COLO668 (cell line): ENCODE data around the gene DIAPH2.
A peak's percentile ranks its signal among the peaks of the same experiment; 100 is the strongest.

Experiments
- DNase-seq: peaks from one replicate; lab custom pipeline; 2025; ENCODE audit not compliant: unreplicated experiment; lab: John Stamatoyannopoulos, UW

The DIAPH2 gene

DNA sequence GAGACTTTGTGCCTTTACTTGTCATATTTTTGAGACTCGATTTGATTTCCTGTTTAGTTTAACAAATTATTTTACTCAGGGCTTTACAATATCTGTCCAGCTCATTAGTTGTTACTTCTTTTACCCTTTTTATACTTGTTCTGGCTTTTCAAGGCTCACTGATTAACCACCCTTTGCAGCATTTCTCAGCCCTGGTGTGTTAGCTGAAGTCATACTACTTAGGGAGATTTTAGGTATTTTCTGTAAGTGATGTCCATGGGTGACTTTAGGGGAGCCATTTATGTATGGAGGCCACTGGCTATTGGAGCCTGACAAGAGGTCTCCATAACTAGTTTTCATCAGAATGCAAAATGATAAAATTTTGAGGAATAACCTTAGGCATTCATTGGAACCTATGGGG, 346.3 kb downstream of the DIAPH2 start:
- DNase-seq, result no peak

DNA sequence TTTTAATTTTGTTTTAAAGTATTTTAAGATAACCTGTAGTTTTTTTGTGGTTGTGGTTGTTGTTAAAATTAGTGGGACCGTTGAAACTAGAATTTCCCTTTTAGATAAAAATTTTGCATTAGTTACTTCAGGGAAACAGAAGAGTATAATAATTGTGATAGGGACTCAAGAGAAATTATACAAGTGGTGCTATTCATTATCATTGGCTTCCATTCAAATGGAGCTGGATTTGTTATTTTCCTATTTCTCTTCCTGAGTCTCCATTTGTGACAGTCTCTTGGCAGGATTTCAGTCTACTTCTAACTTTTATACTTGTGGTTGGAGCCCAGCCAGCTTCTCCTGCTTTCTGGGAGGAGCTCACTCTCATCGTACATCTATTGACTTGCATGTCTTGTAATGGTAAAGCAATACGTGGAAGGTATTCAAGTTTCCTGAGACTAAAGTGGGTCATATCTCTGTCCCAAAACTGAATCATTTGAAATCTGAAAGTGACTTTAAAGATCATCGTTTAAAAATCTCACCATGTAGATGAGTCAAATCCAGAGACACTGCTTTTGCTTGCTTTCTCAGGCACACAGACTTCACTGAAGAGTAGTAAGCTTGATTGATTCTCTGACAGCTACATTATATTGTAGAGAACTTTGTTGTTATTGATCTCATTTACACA, 354.9 kb downstream of the DIAPH2 start:
- DNase-seq, result no peak

DNA sequence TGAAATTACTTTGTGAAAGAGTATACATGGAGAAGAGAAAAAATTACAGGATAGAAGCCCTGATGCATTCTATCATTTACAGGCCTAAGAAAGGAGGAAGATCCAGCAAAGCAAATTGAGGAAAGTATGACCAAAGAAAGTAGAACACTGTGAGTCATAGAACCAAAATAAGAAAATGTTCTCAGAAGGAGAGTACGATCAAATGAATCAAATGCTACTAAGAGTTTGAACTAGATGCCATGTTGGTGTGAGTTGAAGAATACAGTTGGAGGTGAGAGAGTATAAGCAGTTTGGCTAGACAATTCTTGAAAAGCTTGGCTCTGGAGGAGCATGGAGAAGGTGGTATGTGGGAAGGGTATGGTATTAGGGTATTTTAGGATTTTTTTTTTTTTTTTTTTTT, 360.8 kb downstream of the DIAPH2 start:
- DNase-seq, result no peak

GRCh38 chrX:97046867-97047266, 362.2 kb downstream of the DIAPH2 start:
- DNase-seq, result no peak

- DNase-seq, result no peak
Observed at GRCh38 chrX:97050392-97050791, 365.8 kb downstream of the DIAPH2 start.

- peak; percentile 30 for DNase-seq
Observed at GRCh38 chrX:97057349-97057909, 372.8 kb downstream of the DIAPH2 start.

GRCh38 chrX:97060020-97060419, 375.4 kb downstream of the DIAPH2 start:
- no peak for DNase-seq

- DNase-seq, result no peak
Observed at GRCh38 chrX:97065066-97065465, 380.4 kb downstream of the DIAPH2 start.

DNA sequence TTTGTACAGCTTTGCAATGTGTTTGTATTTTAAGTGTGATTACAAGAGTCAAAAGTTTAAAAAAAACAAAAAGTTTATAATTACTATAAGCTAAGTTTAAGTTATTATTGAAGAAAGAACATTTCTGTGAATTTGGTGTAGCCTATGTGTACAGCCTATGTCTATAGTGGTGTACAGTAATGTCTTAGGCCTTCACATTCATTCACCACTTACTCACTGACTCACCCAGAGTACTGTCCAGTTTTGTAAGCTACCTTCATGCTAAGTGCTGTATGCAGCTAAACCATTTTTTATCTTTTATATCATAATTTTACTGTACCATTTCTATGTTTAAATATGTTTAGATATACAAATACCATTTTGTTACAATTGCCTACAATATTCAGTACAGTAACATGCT, 381.3 kb downstream of the DIAPH2 start:
- DNase-seq, result no peak

DNA sequence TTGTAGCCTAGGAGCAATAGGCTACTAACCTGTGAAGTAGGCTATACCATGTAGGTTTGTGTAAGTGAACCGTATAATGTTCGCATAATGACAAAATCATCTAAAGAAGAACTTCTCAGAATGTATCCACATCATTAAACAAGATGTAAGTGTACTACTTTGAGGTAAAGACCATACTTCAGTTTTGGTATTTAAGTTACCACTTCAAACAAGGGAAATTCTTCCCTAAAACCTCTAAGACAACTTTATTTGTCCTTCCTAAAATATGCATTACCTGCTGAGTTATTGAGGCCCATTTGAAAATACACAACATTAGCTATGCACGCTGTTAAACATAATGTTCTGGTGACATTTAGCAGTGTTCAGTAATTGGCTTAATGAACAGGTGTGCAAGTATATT, 381.7 kb downstream of the DIAPH2 start:
- DNase-seq, result no peak

GRCh38 chrX:97070346-97070745, 385.7 kb downstream of the DIAPH2 start:
- DNase-seq, result no peak

GRCh38 chrX:97074400-97074799, 389.8 kb downstream of the DIAPH2 start:
- DNase-seq, result no peak

GRCh38 chrX:97089116-97089515, 404.5 kb downstream of the DIAPH2 start:
- no peak for DNase-seq

DNA sequence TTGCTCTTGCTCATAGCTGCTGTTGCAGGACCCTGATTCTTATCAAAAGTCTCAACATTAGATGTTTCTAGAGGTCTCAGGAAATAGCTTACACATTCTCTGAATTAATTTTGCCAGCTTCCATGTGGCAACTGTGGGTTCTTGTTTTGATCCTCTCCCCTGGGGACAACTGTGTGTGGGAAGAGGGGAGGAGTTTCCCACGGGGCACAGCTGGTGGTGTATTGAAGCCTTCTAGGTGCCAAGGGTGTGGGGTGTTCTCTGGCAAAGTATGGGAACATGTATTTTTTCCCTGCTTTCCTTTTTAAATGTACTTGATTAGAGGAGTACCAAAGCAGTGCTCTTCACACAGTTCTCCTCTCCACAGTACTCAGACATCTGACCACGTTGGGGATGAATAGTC, 411.7 kb downstream of the DIAPH2 start:
- no peak for DNase-seq

- no peak for DNase-seq
Observed at GRCh38 chrX:97102938-97103337, 418.3 kb downstream of the DIAPH2 start.

DNA sequence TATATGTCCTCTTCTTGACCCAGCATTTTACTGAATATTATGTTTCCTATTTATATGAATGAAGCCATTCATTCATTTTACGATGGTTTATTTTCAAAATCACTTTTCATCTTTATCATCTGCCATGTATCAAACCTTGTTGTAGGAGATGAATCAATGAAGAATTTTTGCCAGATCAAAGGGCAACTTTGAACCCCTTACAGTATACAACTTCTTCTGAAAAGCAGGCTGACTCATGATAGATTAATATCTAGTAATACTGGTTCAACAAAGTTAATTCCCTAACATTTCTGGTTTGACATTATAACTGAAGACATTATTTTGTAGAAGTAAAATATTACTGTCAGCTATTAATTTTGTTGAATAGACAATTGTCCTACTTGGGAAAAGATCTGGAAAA, 425.1 kb downstream of the DIAPH2 start:
- DNase-seq, result no peak

GRCh38 chrX:97117572-97117971, 432.9 kb downstream of the DIAPH2 start:
- no peak for DNase-seq

- DNase-seq, result peak; percentile 1
Observed at GRCh38 chrX:97119474-97120109, 434.9 kb downstream of the DIAPH2 start.

DNA sequence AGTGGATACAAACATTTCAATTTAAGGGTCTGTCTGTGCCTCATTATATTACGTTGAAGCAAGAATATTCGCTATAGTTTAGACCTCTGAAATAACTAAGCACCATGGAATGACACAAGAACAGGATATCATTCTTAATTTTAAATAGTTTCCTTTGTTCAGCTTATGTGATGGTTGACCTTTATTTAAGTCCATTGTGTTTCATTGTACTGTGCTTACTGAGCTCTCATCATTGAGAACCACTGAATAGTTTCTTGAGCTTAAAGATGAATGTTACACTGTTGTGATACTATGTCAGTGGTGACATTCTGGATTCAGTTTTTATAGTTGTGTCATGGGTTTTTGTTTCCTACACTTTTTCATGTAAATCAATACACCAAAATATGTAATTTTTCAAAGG, 438.4 kb downstream of the DIAPH2 start:
- DNase-seq, result no peak

GRCh38 chrX:97126020-97126419, 441.4 kb downstream of the DIAPH2 start:
- DNase-seq, result no peak

GRCh38 chrX:97132664-97133415, 448.2 kb downstream of the DIAPH2 start:
- DNase-seq, result no peak

DNA sequence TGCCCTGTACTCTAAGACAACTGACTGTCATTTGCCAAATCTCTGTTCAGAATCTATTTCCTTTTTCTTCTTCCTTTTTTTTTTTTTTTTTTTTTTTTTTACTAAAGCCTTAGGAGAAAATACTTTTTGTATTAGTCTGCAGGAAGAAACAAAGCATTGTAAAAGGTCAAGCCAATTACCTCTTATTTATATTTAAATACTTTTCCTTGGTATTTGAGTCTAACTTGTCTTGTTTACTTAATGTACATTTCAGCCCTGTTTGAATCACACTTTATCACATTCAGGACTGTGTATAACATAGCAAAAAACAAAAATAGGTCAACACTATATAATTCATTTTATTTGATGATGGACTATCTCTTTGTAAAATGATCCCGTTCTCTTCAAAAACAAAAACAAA, 461.3 kb downstream of the DIAPH2 start:
- no peak for DNase-seq
